Ascending aorta (tissue), 2 donors: ENCODE results near the gene ZC3H7B. TPM values are rescaled to one million over a fixed set of nuclear protein-coding genes. Genes with fewer than 3 reads are reported as not detected.

Experiments
- DNase-seq, 2 donors: peaks; one replicate each; pipeline ENCODE4 v3.0.0-alpha.2; 2019; ENCODE audit warnings: low spot score in 2 of 2
- H3K27ac ChIP-seq, 2 donors: fragments of 200-600 bp; sonication (generic); one replicate each; pipeline ENCODE4 v1.5.1; 2016 to 2017; ENCODE audit warnings: mild to moderate bottlenecking in 1 of 2
- H3K27me3 ChIP-seq: fragments of 200-600 bp; sonication (generic); one replicate; pipeline ENCODE4 v1.5.1; 2017
- H3K36me3 ChIP-seq, 2 donors: fragments of 200-600 bp; sonication (generic); one replicate each; pipeline ENCODE4 v1.5.1; 2016
- H3K4me1 ChIP-seq, 2 donors: fragments of 200-600 bp; sonication (generic); one replicate each; pipeline ENCODE4 v1.5.1; 2016 to 2017; ENCODE audit warnings: mild to moderate bottlenecking in 1 of 2
- H3K4me3 ChIP-seq, 2 donors: fragments of 200-600 bp; sonication (generic); one replicate each; pipeline ENCODE4 v1.5.1; 2016 to 2017; ENCODE audit warnings: mild to moderate bottlenecking in 1 of 2
- H3K9me3 ChIP-seq, 2 donors: fragments of 200-600 bp; sonication (generic); one replicate each; pipeline ENCODE4 v1.5.1; 2016
- CTCF ChIP-seq, 3 experiments: fragments of 200-600 bp in 2 of 3; fragments of 450-650 bp in 1 of 3; sonication (generic) in 2 of 3; IDR thresholded peaks; one replicate each; pipeline ENCODE4 v1.5.1; 2016 to 2019; ENCODE audit warnings: antibody characterized with exemption in 3 of 3, mild to moderate bottlenecking in 1 of 3, moderate library complexity in 1 of 3
- intact Hi-C: fragments of 100-400 bp; cut with DNase I; formaldehyde crosslinking; loops from one replicate; pipeline ENCODE4 v1.15.1; 2023
- total RNA-seq: library from RNA; depleted of rRNA; stranded (reverse); fragments of >200 nt; gene quantifications from one replicate; pipeline ENCODE4 v1.1.0, GENCODE V29; 2016

Gene ZC3H7B
- total RNA-seq, 1 donor from 2014 or later = 54.9 TPM

DNA sequence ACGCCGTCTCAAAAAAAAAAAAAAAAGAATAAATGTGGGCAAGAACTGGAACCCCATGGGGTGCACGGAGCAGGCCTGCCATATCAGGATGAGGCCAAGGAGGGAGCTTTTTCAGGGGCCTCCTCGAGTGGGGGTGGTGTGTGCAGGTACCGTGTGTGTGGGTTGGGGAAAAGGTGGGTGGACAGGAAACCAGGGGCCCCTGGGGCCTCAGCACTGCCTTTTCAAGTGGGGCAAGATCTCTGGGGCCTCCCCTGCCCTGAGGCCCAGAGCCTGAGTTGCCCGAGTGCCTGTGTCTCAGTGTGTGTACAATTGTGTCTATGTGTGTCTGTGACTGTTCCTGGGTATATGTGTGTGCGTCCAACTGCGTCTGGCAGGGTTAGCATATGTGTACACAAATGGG lies 104.3 kb downstream of the ZC3H7B start:
- H3K36me3 ChIP-seq = no peaks in the 10 kb centered on the region
- intact Hi-C loops = no loop called here
- peaks cover 0 to 20% of the 10 kb centered on the region in 2 donors for H3K4me1 ChIP-seq
- no peak for TF ChIP-seq CTCF (IDR thresholded peaks at IDR 0.05)
- no peak for DNase-seq
- no peak overlapping the region for H3K4me3 ChIP-seq
- H3K27me3 ChIP-seq = no peaks in the 10 kb centered on the region
- no peaks in the 10 kb centered on the region for H3K9me3 ChIP-seq
- no peak overlapping the region for H3K27ac ChIP-seq

DNA sequence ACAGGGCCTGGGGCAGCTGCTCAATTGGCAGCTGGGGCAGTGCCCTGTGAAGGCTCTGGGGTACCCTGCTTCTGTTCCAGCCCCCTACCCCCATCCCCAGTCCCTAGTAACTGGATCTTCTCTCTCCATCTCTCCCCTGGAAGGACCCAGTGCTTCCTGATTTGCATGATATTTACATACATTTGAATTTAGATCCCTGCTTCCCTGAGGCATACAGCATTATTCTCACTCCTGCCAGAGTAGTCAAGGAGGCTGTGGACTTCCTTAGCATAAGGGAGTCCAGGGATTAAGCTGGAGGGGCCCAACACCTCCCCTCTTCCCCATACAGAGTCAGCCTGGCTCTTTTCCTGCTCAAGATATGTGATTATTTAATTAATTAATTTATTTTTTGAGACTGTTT lies 105.1 kb downstream of the ZC3H7B start:
- H3K4me1 ChIP-seq = peaks cover 7 to 29% of the 10 kb centered on the region in 2 donors
- TF ChIP-seq CTCF (IDR thresholded peaks at IDR 0.05) = no peak
- H3K9me3 ChIP-seq = no peaks in the 10 kb centered on the region
- intact Hi-C loops = no loop called here
- H3K27me3 ChIP-seq = no peaks in the 10 kb centered on the region
- H3K4me3 ChIP-seq = no peak overlapping the region
- DNase-seq = no peak
- H3K27ac ChIP-seq = no peak overlapping the region
- no peaks in the 10 kb centered on the region for H3K36me3 ChIP-seq

DNA sequence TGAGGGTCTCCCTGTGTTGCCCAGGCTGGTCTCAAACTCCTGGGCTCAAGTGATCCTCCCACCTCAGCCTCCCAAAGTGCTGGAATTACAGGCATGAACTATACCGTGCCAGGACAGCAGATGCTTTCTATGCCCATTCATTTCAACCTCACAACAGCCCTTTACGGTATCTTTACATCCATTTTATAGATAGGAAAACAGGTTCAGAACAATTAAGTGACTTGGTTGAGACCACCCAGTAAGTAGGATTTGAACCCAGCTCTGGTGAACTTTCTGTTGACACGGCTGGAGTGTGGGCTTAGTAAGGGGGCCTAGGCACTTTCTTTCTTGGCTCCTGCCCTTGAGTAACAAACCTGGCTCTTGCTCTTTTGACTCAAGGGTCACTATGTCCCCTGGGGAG lies 106.1 kb downstream of the ZC3H7B start:
- no peak for DNase-seq
- H3K27ac ChIP-seq = no peak overlapping the region
- intact Hi-C loops = no loop called here
- no peak overlapping the region for H3K4me3 ChIP-seq
- no peaks in the 10 kb centered on the region for H3K36me3 ChIP-seq
- H3K4me1 ChIP-seq = peaks cover 7 to 39% of the 10 kb centered on the region in 2 donors
- no peaks in the 10 kb centered on the region for H3K9me3 ChIP-seq
- no peak for TF ChIP-seq CTCF (IDR thresholded peaks at IDR 0.05)
- H3K27me3 ChIP-seq = no peaks in the 10 kb centered on the region

- intact Hi-C loops = no loop called here
- Histone ChIP-seq H3K36me3 (no peaks in the 10 kb centered on the region), H3K27me3 (no peaks in the 10 kb centered on the region), H3K27ac (peak overlapping the region; percentile 96 to 99), H3K4me1 (peaks cover 11 to 41% of the 10 kb centered on the region in 2 donors), H3K4me3 (no peak overlapping the region), H3K9me3 (no peaks in the 10 kb centered on the region)
- TF ChIP-seq CTCF (IDR thresholded peaks at IDR 0.05) = no peak
- DNase-seq = no peak
These were observed 107.3 kb downstream of the ZC3H7B start for GRCh38 chr22:41408665-41409064.

Other genes starting within 250 kb of the ZC3H7B start
- 47.7 TPM for gene EP300, start 208.9 kb upstream of the ZC3H7B start, total RNA-seq
- 33.3 TPM for gene L3MBTL2, start 96.2 kb upstream of the ZC3H7B start, total RNA-seq
- gene CHADL, start 60.6 kb upstream of the ZC3H7B start, total RNA-seq = not detected
- 49.8 TPM for gene RANGAP1, start 15.3 kb upstream of the ZC3H7B start, total RNA-seq
- 20.2 TPM for gene TEF, start 80.4 kb downstream of the ZC3H7B start, total RNA-seq
- 55.8 TPM for gene TOB2, start 145.3 kb downstream of the ZC3H7B start, total RNA-seq
- 4.8 TPM for gene PHF5A, start 167.2 kb downstream of the ZC3H7B start, total RNA-seq
- 81.1 TPM for gene ACO2, start 167.6 kb downstream of the ZC3H7B start, total RNA-seq
- gene POLR3H, start 242.9 kb downstream of the ZC3H7B start, total RNA-seq = 34.7 TPM